Activated CD8-positive, alpha-beta memory T cell treated with anti-CD3 and anti-CD28 coated beads for 24 hours (primary cell): ENCODE measurements around the gene PCBP3.
A peak's percentile ranks its signal among the peaks of the same experiment; 100 is the strongest.
"Not testable (repeated sequence)": the region's sequence is repeated elsewhere in the genome, so short reads cannot be mapped to it uniquely, and the experiment has no call there.

Experiments
- DNase-seq: peaks from one replicate; pipeline ENCODE4 v3.0.0-alpha.2; 2020

Gene PCBP3

DNA sequence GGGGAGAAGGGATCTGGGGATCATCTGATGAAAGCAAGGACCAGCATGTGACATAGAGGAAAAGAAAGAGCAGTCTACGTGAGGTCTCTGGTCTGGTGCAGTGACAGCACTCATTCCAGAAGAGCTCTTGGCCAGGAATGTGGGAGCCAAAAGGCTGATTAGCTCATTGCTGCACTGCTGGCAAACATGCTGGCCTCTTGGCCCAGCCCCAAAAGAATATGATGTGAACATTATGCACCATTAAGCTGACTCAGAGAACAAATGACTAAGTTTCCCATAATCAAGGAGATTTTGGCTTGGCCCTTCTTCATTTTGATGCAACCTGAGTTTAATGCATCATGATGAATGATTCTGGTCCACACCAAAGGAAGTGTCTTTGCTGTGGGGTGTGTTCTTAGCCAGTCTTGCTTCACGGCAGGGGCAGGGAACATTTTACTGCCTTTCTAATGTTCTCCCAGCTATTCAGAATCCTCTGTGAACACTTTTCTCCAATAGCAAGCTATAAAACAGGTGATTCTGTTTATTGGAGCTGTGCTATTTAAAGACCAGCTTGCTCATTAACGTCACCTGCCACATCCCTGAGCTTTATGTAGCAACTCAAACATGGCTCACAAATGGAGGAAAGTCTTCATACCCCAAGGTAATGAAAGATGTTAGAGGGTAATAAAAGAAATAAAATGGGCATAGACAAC is 55.1 kb downstream of the PCBP3 start:
- no peak for DNase-seq

GRCh38 chr21:45699251-45699942 is 55.9 kb downstream of the PCBP3 start:
- no peak for DNase-seq

DNA sequence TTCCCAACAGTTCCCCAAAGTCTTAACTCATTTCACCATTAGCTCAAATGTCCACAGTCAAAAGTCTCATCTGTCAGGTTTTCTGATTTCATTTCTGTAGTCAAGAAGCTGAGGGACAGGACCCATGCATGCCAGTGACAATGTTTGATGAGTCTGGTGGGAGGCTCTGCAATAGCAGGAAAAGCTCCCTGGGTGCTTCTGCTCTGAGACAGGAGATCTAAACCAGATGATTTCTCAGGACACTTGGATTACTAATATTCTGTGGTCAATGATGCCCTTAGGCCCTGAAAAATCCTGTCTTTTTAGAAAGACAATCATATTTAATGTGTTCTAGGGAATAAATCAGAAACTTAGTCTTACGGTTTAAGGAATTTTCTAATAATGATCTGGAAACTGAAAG is 56.4 kb downstream of the PCBP3 start:
- no peak for DNase-seq

GRCh38 chr21:45700461-45700860 is 56.9 kb downstream of the PCBP3 start:
- no peak for DNase-seq

DNA sequence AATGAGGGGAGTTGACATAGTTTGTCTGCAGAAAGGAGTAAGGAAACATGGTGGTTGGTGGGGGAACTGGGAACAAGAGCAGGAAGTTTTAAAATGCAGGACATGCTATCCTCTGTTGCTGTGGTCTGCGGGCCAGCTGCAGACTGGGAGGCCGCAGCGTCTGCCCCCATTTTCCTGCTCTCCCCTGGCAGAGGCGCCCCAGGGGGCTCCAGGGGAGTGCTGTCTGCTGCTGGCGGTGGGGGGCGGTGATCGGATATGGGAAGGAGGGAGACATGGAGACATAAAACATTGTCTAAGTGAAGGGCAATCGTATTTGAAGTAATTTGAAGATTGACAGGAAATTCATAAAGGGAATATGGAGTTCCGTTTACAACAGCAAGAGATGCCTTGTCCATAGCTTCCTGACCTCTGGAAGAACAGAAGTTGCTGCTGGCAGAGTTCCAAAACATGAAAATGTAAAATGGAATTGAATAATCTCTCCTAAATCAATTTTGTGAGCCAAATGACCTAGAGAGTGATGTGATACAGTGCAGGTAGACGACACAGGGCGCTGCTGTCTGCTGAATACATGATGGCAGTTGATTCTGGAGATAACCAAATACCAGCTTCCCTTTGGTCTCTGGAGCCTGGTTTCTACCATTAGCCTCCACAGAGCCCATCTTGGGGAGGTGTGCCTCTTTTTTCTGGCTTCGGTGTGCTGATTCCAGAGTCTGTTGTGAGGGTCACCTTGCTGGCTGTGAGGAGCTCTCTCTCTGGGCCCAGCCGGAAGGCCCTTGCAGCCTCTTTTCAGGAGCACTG is 61.0 kb downstream of the PCBP3 start:
- no peak for DNase-seq

GRCh38 chr21:45706299-45706698 is 62.8 kb downstream of the PCBP3 start:
- no peak for DNase-seq

GRCh38 chr21:45709173-45709572 is 65.6 kb downstream of the PCBP3 start:
- no peak for DNase-seq

GRCh38 chr21:45709696-45710268 is 66.3 kb downstream of the PCBP3 start:
- DNase-seq = no peak

DNA sequence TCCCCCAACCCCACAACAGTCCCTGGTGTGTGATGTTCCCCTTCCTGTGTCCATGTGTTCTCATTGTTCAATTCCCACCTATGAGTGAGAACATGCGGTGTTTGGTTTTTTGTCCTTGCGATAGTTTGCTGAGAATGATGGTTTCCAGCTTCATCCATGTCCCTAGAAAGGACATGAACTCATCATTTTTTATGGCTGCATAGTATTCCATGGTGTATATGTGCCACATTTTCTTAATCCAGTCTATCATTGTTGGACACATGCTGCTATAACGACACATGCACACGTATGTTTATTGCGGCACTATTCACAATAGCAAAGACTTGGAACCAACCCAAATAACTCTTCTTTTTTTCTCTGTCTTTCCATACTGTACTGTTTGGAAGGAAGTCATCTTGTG is 66.8 kb downstream of the PCBP3 start:
- DNase-seq = not testable (repeated sequence)

DNA sequence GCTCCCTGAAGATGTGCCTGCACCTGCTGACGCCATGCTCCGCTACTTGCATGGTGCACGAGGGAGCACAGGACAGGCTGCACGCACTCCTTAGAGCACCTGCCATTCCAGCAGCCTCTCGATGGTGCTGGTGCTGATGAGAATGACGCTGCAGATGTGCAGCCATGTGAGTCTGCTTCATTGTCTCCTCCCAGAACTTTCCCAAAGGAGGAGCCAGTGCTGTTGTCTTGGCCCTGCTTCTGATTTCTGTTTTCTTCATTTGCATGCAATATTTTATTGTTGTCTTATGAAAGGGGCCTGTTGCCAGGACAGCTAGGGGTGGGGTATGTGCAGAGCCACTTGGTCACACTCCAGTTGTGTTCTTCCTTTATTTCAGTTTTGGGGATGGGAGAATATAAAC is 70.1 kb downstream of the PCBP3 start:
- DNase-seq = no peak

DNA sequence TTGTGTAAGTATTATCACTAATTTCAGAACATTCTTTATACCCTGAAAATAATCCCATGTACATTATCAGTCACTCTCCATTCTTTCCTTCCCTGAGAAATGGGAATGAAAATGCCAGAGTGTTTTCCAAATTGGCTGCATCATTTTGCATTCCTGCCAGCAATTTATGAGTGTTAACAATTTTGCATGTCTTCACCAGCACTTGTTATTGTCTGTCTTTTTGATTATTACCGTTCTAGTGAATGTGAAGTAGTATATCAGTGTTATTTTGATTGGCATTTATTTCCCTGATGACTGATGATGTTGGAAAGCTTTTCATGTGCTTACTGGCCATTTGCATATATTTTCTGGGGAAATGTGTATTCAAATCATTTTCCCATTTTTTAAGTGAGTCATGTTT is 71.9 kb downstream of the PCBP3 start:
- no peak for DNase-seq

DNA sequence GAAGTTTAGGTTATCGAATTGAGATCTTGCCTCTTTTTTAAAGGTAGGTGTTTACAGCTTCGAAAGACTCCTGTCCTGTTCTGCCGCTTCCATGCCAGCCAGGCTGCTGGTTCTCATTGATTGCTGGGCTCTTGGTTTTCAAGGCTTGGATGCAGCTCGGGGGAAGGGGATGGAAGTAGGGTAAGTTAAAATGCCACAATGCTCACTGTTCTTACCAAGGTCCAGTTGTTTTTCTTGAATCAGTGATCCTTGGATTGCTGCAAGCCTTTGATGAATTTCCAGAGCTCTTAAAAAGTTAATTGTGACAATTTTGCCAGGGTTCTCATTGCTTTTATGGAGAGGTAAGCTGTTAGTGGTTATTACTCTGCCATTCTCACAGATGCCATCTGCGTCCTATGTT is 74.9 kb downstream of the PCBP3 start:
- DNase-seq = no peak

- DNase-seq = no peak
Observed at GRCh38 chr21:45719177-45719802, 75.8 kb downstream of the PCBP3 start.

DNA sequence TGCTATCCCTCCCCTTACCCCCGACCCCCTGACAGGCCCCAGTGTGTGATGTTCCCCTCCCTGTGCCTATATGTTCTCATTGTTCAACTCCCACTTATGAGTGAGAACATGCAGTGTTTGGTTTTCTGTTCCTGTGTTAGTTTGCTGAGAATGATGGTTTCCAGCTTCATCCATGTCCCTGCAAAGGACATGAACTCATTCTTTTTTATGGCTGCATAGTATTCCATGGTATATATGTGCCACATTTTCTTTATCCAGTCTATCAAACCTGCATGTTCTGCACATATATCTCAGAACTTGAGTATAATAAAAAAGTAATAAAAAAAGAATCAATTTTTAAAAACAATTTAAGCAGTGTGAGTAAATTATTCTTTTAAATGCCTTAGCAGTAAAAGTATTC is 76.7 kb downstream of the PCBP3 start:
- DNase-seq = not testable (repeated sequence)

DNA sequence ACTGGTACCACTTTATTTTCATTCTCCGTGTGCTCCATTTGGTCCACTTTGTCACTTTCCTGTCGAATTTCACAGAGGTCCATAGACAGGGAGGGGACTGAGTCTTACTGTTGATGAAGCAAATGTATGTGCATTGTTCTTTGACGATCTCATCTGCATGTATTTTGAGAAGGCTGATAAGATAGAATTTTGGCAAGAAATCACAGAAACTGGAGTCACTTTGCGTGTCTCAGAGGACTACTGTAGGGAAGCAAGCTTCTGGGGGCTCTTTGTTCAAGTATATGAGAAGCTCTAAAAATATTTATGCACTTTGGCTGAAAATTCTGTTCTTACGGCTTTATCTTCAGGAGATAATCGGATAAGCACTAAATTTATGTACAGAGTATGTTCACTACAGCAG is 78.1 kb downstream of the PCBP3 start:
- DNase-seq = no peak

- DNase-seq = peak; percentile 56
Observed at GRCh38 chr21:45723049-45723958, 79.8 kb downstream of the PCBP3 start.

GRCh38 chr21:45724345-45724961 is 80.9 kb downstream of the PCBP3 start:
- no peak for DNase-seq

DNA sequence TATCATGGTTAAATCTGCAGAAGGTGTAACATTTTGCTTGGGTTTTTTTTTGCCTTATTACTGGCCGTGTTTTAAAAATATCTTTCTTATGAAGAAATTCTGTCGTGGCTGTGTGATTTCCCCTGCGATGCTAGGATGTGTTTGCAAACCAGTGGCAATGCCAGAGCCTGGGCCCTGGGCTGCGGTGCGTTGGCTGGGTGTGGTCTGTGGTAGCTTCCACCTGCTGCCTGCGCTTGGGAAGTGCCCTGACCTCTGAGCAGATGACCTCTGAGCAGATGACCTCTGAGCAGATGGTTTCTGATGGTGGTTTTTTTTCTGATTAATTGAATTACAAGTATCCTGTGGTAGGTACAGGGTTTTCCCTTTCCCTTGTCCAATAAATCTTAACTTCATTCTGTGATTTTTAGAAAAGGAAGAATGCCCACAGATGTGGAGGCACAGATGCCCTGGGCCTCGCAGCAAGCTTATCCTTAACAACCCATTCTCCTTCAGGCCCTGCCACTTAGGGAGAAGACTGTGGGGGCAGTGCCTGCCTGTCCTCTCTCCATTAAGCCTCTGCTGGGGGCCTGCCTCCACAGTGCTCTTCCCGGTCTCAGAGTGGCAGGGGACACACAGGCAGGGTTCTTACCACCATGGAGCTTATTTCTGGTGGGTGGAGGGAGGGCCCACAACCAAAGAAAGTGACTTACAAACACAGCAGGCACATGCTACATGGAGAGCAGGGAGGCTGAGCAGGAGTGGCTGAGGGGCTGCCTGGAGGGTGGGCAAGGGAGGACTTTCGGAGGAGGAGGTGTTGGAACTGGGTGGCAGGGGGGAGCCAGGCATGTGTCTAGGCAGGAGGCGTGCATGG is 81.7 kb downstream of the PCBP3 start:
- no peak for DNase-seq

- no peak for DNase-seq
Observed at GRCh38 chr21:45725844-45726200, 82.3 kb downstream of the PCBP3 start.

GRCh38 chr21:45726438-45726837 is 82.9 kb downstream of the PCBP3 start:
- no peak for DNase-seq

GRCh38 chr21:45727390-45727789 is 83.9 kb downstream of the PCBP3 start:
- no peak for DNase-seq
